Naive thymus-derived CD4-positive, alpha-beta T cell (primary cell): Measurements from ENCODE around the gene RBM17. TPM values are rescaled to one million over a fixed set of nuclear protein-coding genes. Genes with fewer than 3 reads are reported as not detected.
A peak's percentile ranks its signal among the peaks of the same experiment; 100 is the strongest.

Source experiments
- ATAC-seq: fragments of 150-1000 bp; cut with Tn5 transposase; 2 replicates; pipeline ENCODE4 v1.10.0; 2021; ENCODE audit warnings: mild to moderate bottlenecking, moderate library complexity
- CTCF ChIA-PET: fragments of 350-600 bp; sonication (Branson Sonifier 250); formaldehyde crosslinking; loops from one replicate; lab custom pipeline; 2021; ENCODE audit warnings: antibody characterized with exemption; lab: Charles Lee
- POLR2A ChIA-PET: fragments of 350-600 bp; sonication (Branson Sonifier 250); formaldehyde crosslinking; loops from one replicate; lab custom pipeline; 2021; ENCODE audit warnings: antibody characterized with exemption, inconsistent platforms; lab: Charles Lee
- DNase-seq, 9 donors: peaks; one replicate each; pipeline versions ENCODE4 v3.0.0 to v3.0.0-alpha.2; 2020 to 2022; ENCODE audit warnings: mixed read lengths in 1 of 9
- H3K27ac ChIP-seq: one replicate; pipeline ENCODE4 v1.7.0; 2013; ENCODE audit warnings: mild to moderate bottlenecking, low read depth, low read length, moderate library complexity
- H3K27me3 ChIP-seq, 2 donors: one replicate each; pipeline ENCODE4 v1.7.0; 2013; ENCODE audit warnings: low read length in 2 of 2, mild to moderate bottlenecking in 2 of 2, moderate library complexity in 2 of 2; ENCODE audit not compliant: control insufficient read depth in 2 of 2, insufficient read depth in 2 of 2
- H3K36me3 ChIP-seq, 3 experiments: 1 replicate in 2 of 3; 2 replicates in 1 of 3; pipeline ENCODE4 v1.7.0; 2013; ENCODE audit warnings: low read length in 3 of 3, mild to moderate bottlenecking in 3 of 3, moderate library complexity in 1 of 3; ENCODE audit not compliant: insufficient read depth in 3 of 3, control insufficient read depth in 2 of 3
- H3K4me1 ChIP-seq, 2 donors: one replicate each; pipeline ENCODE4 v1.7.0; 2013; ENCODE audit warnings: low read length in 2 of 2, mild to moderate bottlenecking in 2 of 2, moderate library complexity in 1 of 2; ENCODE audit not compliant: control insufficient read depth in 2 of 2, insufficient read depth in 2 of 2
- H3K4me3 ChIP-seq: 2 replicates; pipeline ENCODE4 v1.7.0; 2013; ENCODE audit warnings: mild to moderate bottlenecking, low read length
- H3K9me3 ChIP-seq, 3 experiments: 1 replicate in 2 of 3; 2 replicates in 1 of 3; pipeline ENCODE4 v1.7.0; 2013; ENCODE audit warnings: low read length in 3 of 3; ENCODE audit not compliant: control insufficient read depth in 2 of 3
- H3K27ac Mint-ChIP-seq, 9 donors: one replicate each; pipeline ENCODE4 v1.8.0; 2020 to 2022; ENCODE audit warnings: mixed read lengths in 9 of 9, mild to moderate bottlenecking in 8 of 9, moderate library complexity in 5 of 9, inconsistent platforms in 2 of 9
- H3K27me3 Mint-ChIP-seq, 5 donors: one replicate each; pipeline ENCODE4 v1.8.0; 2021 to 2022; ENCODE audit warnings: mixed read lengths in 5 of 5, mild to moderate bottlenecking in 1 of 5
- H3K36me3 Mint-ChIP-seq, 5 donors: one replicate each; pipeline ENCODE4 v1.8.0; 2020 to 2022; ENCODE audit warnings: mixed read lengths in 5 of 5, mild to moderate bottlenecking in 3 of 5, inconsistent platforms in 1 of 5
- H3K4me1 Mint-ChIP-seq, 7 donors: one replicate each; pipeline ENCODE4 v1.8.0; 2020 to 2022; ENCODE audit warnings: mixed read lengths in 7 of 7, mild to moderate bottlenecking in 3 of 7, inconsistent platforms in 1 of 7
- H3K4me3 Mint-ChIP-seq, 10 donors: one replicate each; pipeline ENCODE4 v1.8.0; 2020 to 2022; ENCODE audit warnings: mild to moderate bottlenecking in 10 of 10, mixed read lengths in 10 of 10, moderate library complexity in 6 of 10, inconsistent platforms in 2 of 10
- H3K9me3 Mint-ChIP-seq, 11 donors: one replicate each; pipeline ENCODE4 v1.8.0; 2020 to 2022; ENCODE audit warnings: mixed read lengths in 11 of 11, mild to moderate bottlenecking in 4 of 11, inconsistent platforms in 1 of 11, moderate library complexity in 1 of 11
- intact Hi-C, 2 donors: fragments of 100-400 bp; cut with micrococcal nuclease; formaldehyde crosslinking; loops; one replicate each; pipeline ENCODE4 v1.15.1; 2023
- polyA plus RNA-seq, 2 donors: library from polyadenylated mRNA; unstranded; fragments of 300-500 nt; fragmentation: Illumina TruSeq; gene quantifications; one replicate each; pipeline ENCODE4 v1.2.3, GENCODE V29; 2021
- total RNA-seq, 6 experiments: library from RNA in 5 of 6; stranded (reverse) in 5 of 6; gene quantifications; 1 replicate in 5 of 6; 2 replicates in 1 of 6; pipeline ENCODE4 v1.2.3 and lab custom pipeline; 2021 to 2026

The RBM17 gene
- total and polyA plus RNA-seq, 7 experiments from 2014 or later = 66.6 to 158 (median 121) TPM

- CTCF ChIA-PET = interaction anchor here (0.6 kb wide), 1 partner anchor 52 kb away, joined by 4 read pairs; no protein-coding TSS in a partner anchor
- POLR2A ChIA-PET = interaction anchor here (0.6 kb wide), 1 partner anchor 118 kb away, joined by 3 read pairs; no protein-coding TSS in a partner anchor
- H3K36me3 Mint-ChIP-seq = peaks cover 0 to 3% (median 0%) of the 10 kb centered on the region in 5 donors
- H3K4me1 ChIP-seq = peaks cover 8 to 15% of the 10 kb centered on the region in 2 donors
- DNase-seq (no peak), ATAC-seq (no peak)
- peaks cover 20 to 53% (median 33%) of the 10 kb centered on the region in 7 donors for H3K4me1 Mint-ChIP-seq
- no peak overlapping the region for H3K27ac Mint-ChIP-seq
- H3K4me3 Mint-ChIP-seq = no peak overlapping the region
- intact Hi-C loops = no loop called here
- no peaks in the 10 kb centered on the region for H3K27me3 ChIP-seq
- no peaks in the 10 kb centered on the region for H3K27me3 Mint-ChIP-seq
- H3K4me3 ChIP-seq = no peak overlapping the region
- H3K27ac ChIP-seq = no peak overlapping the region
- peaks cover 0 to 8% (median 0%) of the 10 kb centered on the region in 11 donors for H3K9me3 Mint-ChIP-seq
- H3K36me3 ChIP-seq = no peaks in the 10 kb centered on the region
- no peaks in the 10 kb centered on the region for H3K9me3 ChIP-seq
Observed at GRCh38 chr10:6079044-6079443, 9.8 kb upstream of the RBM17 start.

GRCh38 chr10:6080417-6080973 is 8.3 kb upstream of the RBM17 start:
- ATAC-seq (no peak), DNase-seq (no peak)
- CTCF ChIA-PET = interaction anchor here (0.5 to 0.7 kb wide), 2 partner anchors 8 to 220 kb away, joined by 3 to 7 read pairs; no protein-coding TSS in a partner anchor
- no peak overlapping the region for H3K4me3 ChIP-seq
- intact Hi-C loops = loop anchor here in 1 of 2 donors (10.0 kb wide), 1 partner anchor 504 kb away; the partner anchor contains the start of gene PRKCQ
- POLR2A ChIA-PET = interaction anchor here (1.1 to 5.4 kb wide), 2 partner anchors 9 to 23 kb away, joined by 4 to 52 read pairs; no protein-coding TSS in a partner anchor
- H3K27ac Mint-ChIP-seq = peak overlapping the region in 1 of 9 donors; percentile 71
- peaks cover 18 to 45% (median 30%) of the 10 kb centered on the region in 7 donors for H3K4me1 Mint-ChIP-seq
- H3K27me3 ChIP-seq = no peaks in the 10 kb centered on the region
- no peak overlapping the region for H3K27ac ChIP-seq
- H3K27me3 Mint-ChIP-seq = no peaks in the 10 kb centered on the region
- peaks cover 0 to 3% (median 0%) of the 10 kb centered on the region in 5 donors for H3K36me3 Mint-ChIP-seq
- no peak overlapping the region for H3K4me3 Mint-ChIP-seq
- H3K36me3 ChIP-seq = no peaks in the 10 kb centered on the region
- no peaks in the 10 kb centered on the region for H3K9me3 ChIP-seq
- peaks cover 8 to 19% of the 10 kb centered on the region in 2 donors for H3K4me1 ChIP-seq
- peaks cover 0 to 8% (median 0%) of the 10 kb centered on the region in 11 donors for H3K9me3 Mint-ChIP-seq

- intact Hi-C loops = loop anchor here in 1 of 2 donors (1.0 to 10.0 kb wide), 3 partner anchors 14 to 502 kb away; partner anchors contain the start of gene PRKCQ
- peak overlapping the region in 8 of 10 donors; percentile 3 to 90 (median 74) for H3K4me3 Mint-ChIP-seq
- H3K27ac Mint-ChIP-seq = peak overlapping the region in 6 of 9 donors; percentile 52 to 92 (median 80)
- no peak for DNase-seq
- no peak for ATAC-seq
- Histone ChIP-seq H3K36me3 (no peaks in the 10 kb centered on the region), H3K4me3 (no peak overlapping the region), H3K27me3 (no peaks in the 10 kb centered on the region), H3K4me1 (peaks cover 12 to 32% of the 10 kb centered on the region in 2 donors), H3K27ac (no peak overlapping the region), H3K9me3 (no peaks in the 10 kb centered on the region)
- H3K4me1 Mint-ChIP-seq = peaks cover 23 to 58% (median 46%) of the 10 kb centered on the region in 7 donors
- peaks cover 0 to 3% (median 0%) of the 10 kb centered on the region in 5 donors for H3K36me3 Mint-ChIP-seq
- POLR2A ChIA-PET = interaction anchor here (0.9 to 5.4 kb wide), 3 partner anchors 11 to 69 kb away, joined by 4 to 52 read pairs (median 8); no protein-coding TSS in a partner anchor
- H3K9me3 Mint-ChIP-seq = peaks cover 0 to 8% (median 0%) of the 10 kb centered on the region in 11 donors
- no peaks in the 10 kb centered on the region for H3K27me3 Mint-ChIP-seq
- CTCF ChIA-PET = interaction anchor here (1.3 to 6.0 kb wide), 3 partner anchors 8 to 68 kb away, joined by 4 to 84 read pairs (median 15); no protein-coding TSS in a partner anchor
Observed at GRCh38 chr10:6082496-6083395, 6.1 kb upstream of the RBM17 start.

GRCh38 chr10:6083523-6084475 is 5.0 kb upstream of the RBM17 start:
- Mint-ChIP-seq H3K27ac (peak overlapping the region; percentile 9 to 92 (median 80)), H3K36me3 (peaks cover 0 to 3% (median 0%) of the 10 kb centered on the region in 5 donors), H3K4me3 (peak overlapping the region; percentile 51 to 90 (median 73)), H3K4me1 (peaks cover 30 to 67% (median 56%) of the 10 kb centered on the region in 7 donors), H3K9me3 (peaks cover 0 to 8% (median 0%) of the 10 kb centered on the region in 11 donors), H3K27me3 (no peaks in the 10 kb centered on the region)
- Histone ChIP-seq H3K9me3 (no peaks in the 10 kb centered on the region), H3K4me3 (peak overlapping the region; percentile 0), H3K27me3 (no peaks in the 10 kb centered on the region), H3K36me3 (no peaks in the 10 kb centered on the region), H3K27ac (no peak overlapping the region), H3K4me1 (peaks cover 17 to 37% of the 10 kb centered on the region in 2 donors)
- DNase-seq = peak in 8 of 9 donors; percentile 45 to 71 (median 62)
- intact Hi-C loops = loop anchor here in 1 of 2 donors (1.0 to 10.0 kb wide), 3 partner anchors 15 to 501 kb away; partner anchors contain the start of gene PRKCQ
- peak; percentile 36 for ATAC-seq
- POLR2A ChIA-PET = interaction anchor here (0.6 to 5.4 kb wide), 11 partner anchors 13 to 525 kb away, joined by 3 to 52 read pairs (median 4); no protein-coding TSS in a partner anchor
- CTCF ChIA-PET = interaction anchor here (1.0 to 6.0 kb wide), 6 partner anchors 9 to 73 kb away, joined by 3 to 84 read pairs (median 6); no protein-coding TSS in a partner anchor

- Histone ChIP-seq H3K4me1 (peaks cover 29 to 55% of the 10 kb centered on the region in 2 donors), H3K4me3 (peak overlapping the region; percentile 36)
- intact Hi-C loops = loop anchor here (1.0 to 10.0 kb wide), 8 partner anchors 14 to 498 kb away; partner anchors contain the start of genes FBH1 (in 1 of the 2), GDI2 (in 1 of the 2) and PRKCQ (in 1 of the 2)
Observed at GRCh38 chr10:6086375-6087233, 2.2 kb upstream of the RBM17 start.

More at GRCh38 chr10:6086375-6087233, 2.2 kb upstream of the RBM17 start:
- Histone ChIP-seq H3K27me3 (no peaks in the 10 kb centered on the region), H3K9me3 (no peaks in the 10 kb centered on the region), H3K27ac (no peak overlapping the region), H3K36me3 (peaks cover 0 to 3% (median 0%) of the 10 kb centered on the region in 3 experiments)
- ATAC-seq (peak; percentile 54), DNase-seq (peak; percentile 70 to 88 (median 84))
- H3K36me3 Mint-ChIP-seq = peaks cover 0 to 4% (median 0%) of the 10 kb centered on the region in 5 donors
- peak overlapping the region; percentile 76 to 97 (median 86) for H3K27ac Mint-ChIP-seq
- ChIA-PET POLR2A (interaction anchor here (0.6 to 3.2 kb wide), 16 partner anchors 10 to 580 kb away, joined by 3 to 27 read pairs (median 5); no protein-coding TSS in a partner anchor), CTCF (interaction anchor here (0.5 to 6.0 kb wide), 29 partner anchors 9 to 1302 kb away, joined by 3 to 84 read pairs (median 4); partner anchors contain the start of gene IL2RA)
- H3K9me3 Mint-ChIP-seq = peaks cover 0 to 8% (median 0%) of the 10 kb centered on the region in 11 donors
- peaks cover 48 to 83% (median 73%) of the 10 kb centered on the region in 7 donors for H3K4me1 Mint-ChIP-seq
- H3K4me3 Mint-ChIP-seq = peak overlapping the region; percentile 58 to 89 (median 80)
- H3K27me3 Mint-ChIP-seq = no peaks in the 10 kb centered on the region
